MV-4-11 (cell line): Measurements from ENCODE around the gene SYNRG.
A peak's percentile ranks its signal among the peaks of the same experiment; 100 is the strongest.
"Not testable (repeated sequence)": the region's sequence is repeated elsewhere in the genome, so short reads cannot be mapped to it uniquely, and the experiment has no call there.

ENCODE experiments used
- DNase-seq: peaks from one replicate; lab custom pipeline; 2025; lab: John Stamatoyannopoulos, UW

The SYNRG gene

DNA sequence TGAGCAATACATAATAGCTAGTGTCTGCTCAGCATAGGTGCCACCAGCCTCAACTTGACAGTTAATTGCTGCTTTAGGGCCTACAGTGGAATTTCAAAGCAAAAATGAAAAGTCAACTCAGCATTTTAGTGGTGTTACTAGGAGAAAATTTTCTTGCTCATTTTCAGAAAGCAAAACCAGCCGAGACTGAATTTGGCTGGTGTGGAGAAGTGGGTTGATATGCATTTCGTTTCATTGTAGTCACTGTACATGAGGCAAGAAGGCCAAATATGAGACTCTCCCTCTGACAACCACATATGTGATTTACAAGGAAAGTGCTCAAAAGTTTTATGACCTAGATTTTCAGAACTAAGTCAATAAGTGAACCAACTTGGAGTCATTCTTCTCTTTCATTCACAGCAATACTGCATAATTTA lies 65.6 kb downstream of the SYNRG start:
- DNase-seq, result no peak

GRCh38 chr17:37541880-37542660 lies 67.1 kb downstream of the SYNRG start:
- DNase-seq, result peak; percentile 57

GRCh38 chr17:37538981-37539659 lies 70.1 kb downstream of the SYNRG start:
- no peak for DNase-seq

DNA sequence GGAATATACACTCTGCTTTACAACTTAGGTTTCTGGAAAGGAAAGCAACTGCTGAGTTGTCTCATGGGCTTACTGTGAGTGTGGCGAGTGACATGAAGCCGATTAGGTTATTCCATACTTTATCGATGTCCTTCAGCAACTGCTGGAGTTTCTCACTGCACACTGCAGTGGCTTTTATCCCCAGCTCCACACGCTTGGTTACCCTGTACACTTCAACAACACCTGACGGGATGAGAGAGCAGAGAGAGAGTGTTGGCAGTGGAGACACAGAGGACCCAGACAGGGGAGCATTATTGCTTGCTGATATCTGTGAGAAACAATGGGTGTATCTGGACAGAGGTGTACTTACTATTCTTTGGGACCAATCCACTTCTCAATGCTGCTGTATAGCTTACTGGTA lies 73.3 kb downstream of the SYNRG start:
- no peak for DNase-seq

- no peak for DNase-seq
Observed at GRCh38 chr17:37532756-37533155, 76.5 kb downstream of the SYNRG start.

DNA sequence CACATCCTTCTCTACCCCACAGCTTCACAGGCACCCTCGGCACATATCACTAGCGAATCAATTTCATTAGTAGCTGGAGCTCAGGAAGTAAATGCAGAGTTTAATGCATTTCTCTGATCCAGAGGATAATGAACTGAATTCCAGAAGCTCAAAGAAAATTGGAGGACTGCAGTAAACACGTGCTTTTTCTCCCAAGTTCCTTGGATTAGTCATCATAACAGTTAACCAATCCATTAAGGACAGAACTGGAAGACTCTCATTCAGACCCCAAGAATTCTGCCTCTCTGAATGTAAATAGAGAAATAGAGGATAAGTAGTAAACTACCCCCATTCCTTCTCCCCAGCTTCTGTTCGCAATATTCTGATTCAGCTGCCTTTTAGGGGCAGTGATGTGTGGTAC lies 78.8 kb downstream of the SYNRG start:
- DNase-seq, result no peak

- peak; percentile 28 for DNase-seq
Observed at GRCh38 chr17:37527249-37527851, 81.9 kb downstream of the SYNRG start.

DNA sequence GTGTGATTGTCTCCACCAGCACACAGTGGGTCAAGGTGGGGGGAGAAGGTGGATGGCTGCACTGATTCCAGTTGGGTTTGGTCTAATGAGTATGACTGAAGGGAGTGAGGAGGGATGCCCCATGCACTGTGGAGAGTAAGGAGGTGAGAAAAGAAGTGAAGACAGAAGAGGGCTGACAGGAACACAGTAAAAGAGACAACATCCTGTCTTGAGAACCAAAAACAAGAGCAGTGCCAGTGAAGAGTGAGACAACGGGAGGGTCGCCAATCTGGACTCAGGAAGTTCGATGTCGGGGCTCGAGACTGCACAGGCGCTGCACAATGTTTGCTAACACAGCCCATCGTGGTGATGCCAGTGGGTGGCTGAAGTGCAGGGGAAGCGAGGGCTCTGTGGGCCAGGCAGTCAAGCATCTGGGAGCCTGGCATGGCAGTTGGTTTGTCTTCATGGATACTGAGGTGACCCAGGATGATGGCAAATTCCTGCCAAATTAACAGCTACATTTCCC lies 85.5 kb downstream of the SYNRG start:
- no peak for DNase-seq

DNA sequence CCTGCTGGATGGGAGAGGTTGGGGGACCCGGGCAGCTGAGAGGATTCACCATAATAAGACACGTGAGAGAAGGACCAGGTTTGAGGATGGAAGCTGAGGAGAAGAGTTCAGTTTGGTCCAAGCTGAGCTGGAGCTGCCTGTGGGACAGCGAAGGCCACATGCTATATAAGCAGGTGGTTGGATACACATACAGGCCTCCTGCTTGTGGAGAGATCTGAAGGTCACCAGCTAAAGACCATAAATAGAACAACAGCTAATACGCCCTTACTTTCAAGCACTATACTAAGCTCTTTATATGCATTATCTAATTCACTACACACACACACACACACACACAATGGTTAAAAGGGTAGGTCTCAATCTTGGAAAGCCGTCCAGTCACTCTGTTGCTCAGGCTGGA lies 87.4 kb downstream of the SYNRG start:
- no peak for DNase-seq

GRCh38 chr17:37520174-37520573 lies 89.0 kb downstream of the SYNRG start:
- DNase-seq, result no peak

GRCh38 chr17:37519251-37519985 lies 89.8 kb downstream of the SYNRG start:
- DNase-seq, result no peak

DNA sequence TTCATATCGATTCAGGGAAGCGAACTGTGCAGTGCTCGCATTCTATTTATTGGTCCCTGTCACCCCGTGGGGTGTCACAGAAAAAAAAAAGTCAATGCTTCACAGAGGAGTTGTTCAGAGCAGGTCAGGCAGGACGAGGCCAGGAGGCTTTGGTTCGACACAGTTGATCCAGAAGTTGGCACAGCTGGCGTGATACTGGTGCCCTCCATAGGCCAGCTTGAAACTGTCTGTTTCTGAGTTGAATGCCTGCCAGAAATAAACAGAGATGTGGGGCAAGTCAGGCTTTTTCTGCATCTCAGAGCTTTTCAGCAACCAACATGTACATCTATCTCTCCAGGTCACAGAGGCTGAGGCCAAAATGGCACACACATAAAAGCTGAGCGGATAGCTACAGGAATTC lies 90.4 kb downstream of the SYNRG start:
- no peak for DNase-seq

DNA sequence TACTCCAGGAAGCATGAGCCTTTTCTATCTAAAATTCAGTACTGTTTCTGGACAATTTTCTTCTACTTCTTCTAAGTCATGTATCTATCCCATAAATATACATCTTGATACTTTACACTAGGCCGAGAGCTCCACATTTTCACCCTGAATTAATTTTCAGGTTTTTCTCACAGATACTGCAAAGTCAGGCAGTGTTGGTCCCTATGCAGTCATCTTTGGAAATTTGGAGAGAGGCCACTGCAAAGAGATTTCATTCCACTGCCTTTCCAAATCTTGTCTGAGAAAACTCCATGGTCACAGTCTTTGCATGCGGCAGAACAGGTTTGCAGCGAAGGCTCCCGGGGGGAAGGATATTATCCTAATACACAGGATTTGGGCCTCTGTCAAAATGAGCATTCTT lies 91.3 kb downstream of the SYNRG start:
- DNase-seq, result no peak

DNA sequence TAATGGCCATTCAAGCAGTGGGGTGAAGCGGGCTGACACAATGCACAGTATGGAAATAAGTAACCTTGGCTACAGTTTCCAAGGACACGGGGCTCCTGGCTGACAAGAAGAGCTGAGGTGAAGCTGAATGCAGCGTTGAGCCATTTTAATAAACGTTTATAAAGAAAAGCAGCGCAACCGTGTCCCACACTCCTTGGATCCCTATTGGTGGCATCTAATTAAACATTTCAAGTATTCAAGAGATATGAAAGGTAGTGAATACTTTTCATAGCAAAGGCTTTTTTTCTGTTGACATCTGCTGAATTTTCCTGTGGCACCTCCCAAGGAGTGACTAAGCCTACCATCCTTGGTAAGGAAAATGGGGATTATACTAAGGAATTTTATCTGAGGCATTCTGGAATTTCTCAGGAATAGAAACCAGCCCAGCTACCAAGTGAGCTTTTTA lies 93.1 kb downstream of the SYNRG start:
- no peak for DNase-seq

- no peak for DNase-seq
Observed at GRCh38 chr17:37513711-37514110, 95.5 kb downstream of the SYNRG start.

GRCh38 chr17:37512442-37513068 lies 96.7 kb downstream of the SYNRG start:
- no peak for DNase-seq

DNA sequence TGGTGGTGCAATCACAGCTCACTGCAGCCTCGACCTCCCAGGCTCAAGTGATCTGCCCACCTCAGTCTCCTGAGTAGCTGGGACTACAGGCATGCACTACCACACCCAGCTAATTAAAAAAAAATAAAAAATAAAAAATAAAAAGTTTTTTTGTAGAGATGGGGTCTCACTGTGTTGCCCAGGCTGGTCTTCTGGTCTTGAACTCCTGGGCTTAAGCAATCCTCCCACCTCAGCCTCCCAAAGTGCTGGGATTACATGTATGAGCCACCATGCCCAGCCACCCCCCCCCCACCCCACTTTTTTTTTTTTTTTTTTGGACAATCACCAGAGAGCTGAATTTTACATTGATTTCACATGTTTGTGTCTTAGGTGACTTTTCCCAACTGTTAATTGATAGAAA lies 97.6 kb downstream of the SYNRG start:
- not testable (repeated sequence) for DNase-seq

- no peak for DNase-seq
Observed at GRCh38 chr17:37510056-37510455, 99.2 kb downstream of the SYNRG start.

- DNase-seq, result no peak
Observed at GRCh38 chr17:37507111-37507510, 102.1 kb downstream of the SYNRG start.

GRCh38 chr17:37506678-37507077 lies 102.5 kb downstream of the SYNRG start:
- DNase-seq, result peak; percentile 16

DNA sequence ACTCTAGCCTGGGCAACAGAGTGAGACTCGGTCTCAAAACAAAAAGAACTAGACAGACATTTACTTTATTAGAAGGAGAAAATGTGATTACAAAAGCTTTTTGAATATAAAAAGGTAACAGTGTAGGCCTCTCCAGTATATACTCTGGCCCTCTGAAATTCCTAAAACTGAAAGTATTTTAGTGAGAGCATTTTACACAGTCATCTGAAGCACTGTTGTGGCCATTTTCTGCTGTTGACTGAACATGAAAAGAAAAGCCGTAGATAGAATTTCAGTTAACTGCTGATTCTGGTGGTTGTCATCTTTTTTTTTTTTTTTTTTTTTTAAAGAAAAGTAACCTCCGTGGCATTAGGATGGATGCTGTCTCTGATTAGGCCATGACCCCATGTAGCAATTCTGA lies 103.9 kb downstream of the SYNRG start:
- DNase-seq, result no peak

GRCh38 chr17:37503148-37503547 lies 106.1 kb downstream of the SYNRG start:
- DNase-seq, result no peak
